NCI-H69 (cell line): ENCODE measurements around the gene FAR2.
A peak's percentile ranks its signal among the peaks of the same experiment; 100 is the strongest.
"Not testable (repeated sequence)": the region's sequence is repeated elsewhere in the genome, so short reads cannot be mapped to it uniquely, and the experiment has no call there.

ENCODE experiments used
- DNase-seq: peaks from one replicate; lab custom pipeline; 2025; lab: John Stamatoyannopoulos, UW

The FAR2 gene

GRCh38 chr12:29281371-29282005, 132.4 kb downstream of the FAR2 start:
- no peak for DNase-seq

- no peak for DNase-seq
These were observed 133.1 kb downstream of the FAR2 start for GRCh38 chr12:29282031-29282816.

- DNase-seq: no peak
These were observed 135.1 kb downstream of the FAR2 start for GRCh38 chr12:29283969-29284700.

DNA sequence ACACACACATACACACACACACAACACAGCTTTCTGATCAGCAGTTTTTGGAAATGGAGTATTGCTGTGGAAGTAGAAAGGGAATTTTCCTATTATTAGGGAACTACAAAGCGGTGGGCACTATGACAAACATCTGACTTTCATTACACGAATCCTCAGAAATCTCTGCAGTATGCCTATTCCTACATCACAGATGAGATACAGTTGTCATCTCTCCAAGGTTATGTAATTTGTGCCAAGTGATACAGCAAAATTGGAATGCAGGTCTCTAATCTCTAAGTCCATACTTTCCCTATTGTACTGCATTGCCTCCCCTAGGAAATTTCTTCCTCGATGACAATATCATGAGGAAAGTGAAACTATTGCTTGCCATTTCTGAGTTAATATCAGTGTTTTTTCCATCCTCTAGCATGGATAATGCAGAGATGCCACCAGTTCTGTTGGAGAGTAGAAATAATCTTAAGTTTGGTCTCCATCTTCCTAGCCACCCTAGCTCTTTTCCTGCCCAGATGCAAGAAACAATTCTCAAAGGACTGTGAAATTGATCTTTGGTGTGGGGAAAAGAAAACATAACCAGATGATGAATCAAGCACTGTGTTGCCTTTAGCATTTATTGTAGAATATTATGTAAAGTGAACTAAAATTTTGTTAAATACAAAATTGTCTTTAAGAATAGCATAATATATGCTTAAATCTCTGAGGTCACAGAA, 137.2 kb downstream of the FAR2 start:
- DNase-seq: no peak

DNA sequence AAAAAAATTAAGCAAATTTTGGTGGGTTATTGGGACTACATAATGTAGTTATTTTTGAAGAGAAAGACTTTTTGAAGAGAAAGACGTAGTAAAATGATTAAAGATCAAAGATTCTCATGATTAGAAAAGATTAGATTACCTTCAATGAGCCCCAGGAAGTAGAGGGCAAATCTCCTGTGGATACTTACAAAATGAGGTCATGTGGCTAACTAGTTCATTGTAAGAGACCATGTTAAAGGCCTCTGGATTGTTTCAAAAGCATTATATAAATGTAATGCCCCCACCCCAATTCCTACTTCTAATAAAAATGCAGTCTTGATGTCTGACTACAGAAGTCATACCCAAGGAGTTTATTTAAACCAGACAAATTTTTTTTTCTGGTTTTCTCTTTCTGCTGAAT, 138.5 kb downstream of the FAR2 start:
- DNase-seq: no peak

GRCh38 chr12:29288031-29288430, 139.0 kb downstream of the FAR2 start:
- DNase-seq: no peak

DNA sequence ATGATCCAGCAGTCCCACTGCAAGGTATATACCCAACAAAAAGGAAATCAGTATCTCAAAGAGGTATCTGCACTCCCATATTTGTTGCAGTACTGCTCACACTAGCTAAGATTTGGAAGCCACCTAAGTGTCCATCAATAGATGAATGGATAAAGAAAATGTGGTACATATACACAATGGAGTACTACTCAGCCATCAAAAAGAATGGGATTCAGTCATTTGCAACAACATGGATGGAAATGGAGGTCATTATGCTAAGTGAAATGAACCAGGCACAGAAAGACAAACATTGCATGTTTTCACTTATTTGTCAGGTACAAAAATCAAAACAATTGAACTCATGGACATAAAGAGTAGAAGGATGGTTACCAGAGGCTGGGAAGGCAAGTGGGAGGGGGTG, 141.4 kb downstream of the FAR2 start:
- DNase-seq: not testable (repeated sequence)

GRCh38 chr12:29291226-29291625, 142.1 kb downstream of the FAR2 start:
- DNase-seq: no peak

GRCh38 chr12:29299633-29300032, 150.6 kb downstream of the FAR2 start:
- no peak for DNase-seq

DNA sequence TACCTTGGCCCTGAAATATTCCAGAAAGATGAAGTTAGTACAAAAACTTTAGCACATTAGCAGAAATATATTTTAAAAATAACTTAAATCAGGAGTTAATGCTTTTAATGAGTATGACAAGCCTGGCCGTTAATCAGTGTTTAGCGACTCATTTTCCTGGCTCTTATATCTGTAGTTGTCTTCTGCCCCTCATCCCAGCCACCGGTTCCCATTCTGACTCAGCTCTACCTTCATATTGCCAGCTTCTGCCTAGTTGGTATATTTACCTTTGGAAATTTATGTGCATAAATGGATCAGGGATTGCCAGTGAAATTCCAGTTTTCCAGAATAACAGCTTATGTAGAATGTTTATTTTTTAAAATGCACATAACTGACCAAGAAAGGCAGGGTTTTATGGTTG, 152.0 kb downstream of the FAR2 start:
- DNase-seq: no peak

DNA sequence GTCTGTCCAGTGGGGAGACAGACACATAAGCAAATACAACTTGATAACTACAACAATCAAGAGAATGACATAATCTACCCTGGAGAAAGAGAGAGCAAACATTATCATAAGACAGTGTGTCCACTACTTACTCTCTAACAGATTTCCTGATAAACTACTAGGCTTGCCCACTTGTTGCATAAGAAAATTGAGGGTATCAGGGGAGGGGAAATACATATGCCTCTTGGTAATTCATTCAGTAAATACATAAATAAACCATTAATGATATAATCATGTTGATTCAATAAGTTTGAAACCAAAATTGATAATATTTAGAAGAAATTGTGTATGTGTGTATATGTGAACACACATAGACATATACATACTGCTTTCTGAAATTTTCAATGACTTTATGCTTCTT, 155.3 kb downstream of the FAR2 start:
- no peak for DNase-seq

GRCh38 chr12:29306266-29306665, 157.2 kb downstream of the FAR2 start:
- no peak for DNase-seq

GRCh38 chr12:29306682-29307081, 157.6 kb downstream of the FAR2 start:
- no peak for DNase-seq

- peak; percentile 1 for DNase-seq
These were observed 160.3 kb downstream of the FAR2 start for GRCh38 chr12:29309320-29309902.

- DNase-seq: no peak
These were observed 161.8 kb downstream of the FAR2 start for GRCh38 chr12:29310899-29311298.

GRCh38 chr12:29314416-29314815, 165.3 kb downstream of the FAR2 start:
- no peak for DNase-seq

DNA sequence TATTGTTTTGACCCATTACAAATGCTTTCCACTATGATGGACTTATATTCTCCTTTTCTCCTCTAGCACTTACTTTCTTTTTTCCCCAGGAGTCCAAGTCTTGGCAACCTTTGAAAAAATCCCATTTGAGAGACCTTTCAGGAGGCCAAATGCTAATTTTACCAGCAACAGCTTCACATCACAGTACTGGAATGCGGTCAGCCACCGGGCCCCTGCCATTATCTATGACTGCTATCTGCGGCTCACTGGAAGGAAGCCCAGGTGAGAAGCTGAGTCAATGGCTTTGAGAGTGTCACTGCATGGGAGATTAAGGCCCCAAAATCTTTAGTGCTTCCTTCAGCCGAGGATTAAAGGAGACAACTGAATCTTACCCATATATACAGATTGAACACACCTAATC, 167.7 kb downstream of the FAR2 start:
- DNase-seq: no peak

DNA sequence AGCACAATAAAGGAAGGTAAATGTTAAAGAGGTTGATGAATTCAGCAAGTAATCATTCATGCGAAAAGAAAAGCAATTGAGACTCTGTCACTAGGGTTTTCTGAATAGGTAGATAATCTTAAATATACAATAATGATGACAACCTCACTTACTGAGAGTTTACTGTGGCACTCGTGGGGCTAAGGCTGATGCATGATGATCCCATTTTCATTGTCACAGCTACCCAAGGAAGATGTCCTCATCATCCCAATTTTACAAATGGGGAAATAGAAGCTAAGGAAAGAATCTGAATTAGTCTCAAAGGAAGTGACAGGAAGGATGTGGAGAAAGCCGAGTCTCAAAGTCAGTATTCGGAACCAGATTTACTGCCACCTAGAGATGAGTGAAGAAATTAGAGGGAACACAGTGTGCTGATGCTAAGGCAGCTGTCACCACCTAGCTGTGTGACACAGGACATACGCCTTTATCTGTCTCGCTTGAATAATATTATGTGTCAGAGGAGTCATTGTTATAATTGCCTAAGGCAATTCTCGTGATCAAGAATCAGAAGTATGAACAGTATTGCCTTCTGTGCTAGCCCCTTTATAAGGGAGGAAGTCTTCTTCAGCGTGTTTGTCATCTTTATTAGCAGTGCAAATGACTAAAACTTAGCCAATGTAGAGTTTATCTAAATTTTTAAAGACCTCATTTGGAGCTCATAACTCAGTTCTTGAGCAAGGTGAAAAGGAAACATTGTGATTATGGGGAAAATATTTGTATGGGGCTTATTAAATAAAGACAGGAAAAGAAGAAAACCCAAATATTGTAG, 168.7 kb downstream of the FAR2 start:
- peak; percentile 56 for DNase-seq

GRCh38 chr12:29320295-29321085, 171.4 kb downstream of the FAR2 start:
- no peak for DNase-seq

- DNase-seq: no peak
These were observed 173.1 kb downstream of the FAR2 start for GRCh38 chr12:29322157-29322556.
